GM21423 (cell line): Measurements from ENCODE around the gene ARPC5.
"Not testable (repeated sequence)": the region's sequence is repeated elsewhere in the genome, so short reads cannot be mapped to it uniquely, and the experiment has no call there.

ENCODE experiments used
- ATAC-seq: cut with Tn5 transposase; IDR thresholded peaks from one replicate; pipeline ENCODE4 v1.9.1; 2021; ENCODE audit warnings: mild to moderate bottlenecking, moderate library complexity; ENCODE audit not compliant: unreplicated experiment

The ARPC5 gene

GRCh38 chr1:183612975-183613374 lies 22.6 kb downstream of the ARPC5 start:
- ATAC-seq, result not testable (repeated sequence)

GRCh38 chr1:183612407-183612806 lies 23.2 kb downstream of the ARPC5 start:
- no peak for ATAC-seq

DNA sequence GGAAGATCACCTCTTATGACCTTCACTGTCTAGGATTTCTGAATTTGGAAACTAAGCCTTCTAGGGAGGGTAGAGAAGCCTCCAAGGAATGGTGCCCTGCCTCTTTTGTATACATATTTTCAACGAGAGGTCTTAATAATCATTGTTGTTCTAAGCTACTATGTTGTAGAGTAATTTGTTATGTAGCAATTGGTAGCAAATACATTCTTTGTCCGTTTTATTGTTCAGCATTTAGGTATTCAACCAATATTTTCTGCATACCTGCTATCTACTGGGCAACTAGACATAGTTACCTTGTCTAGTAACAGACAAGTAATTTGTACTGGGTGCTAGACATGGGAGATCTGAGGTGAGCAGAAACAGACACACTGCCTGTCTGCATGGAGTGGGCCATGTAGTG lies 24.6 kb downstream of the ARPC5 start:
- no peak for ATAC-seq

- ATAC-seq, result no peak
Measured at GRCh38 chr1:183609759-183610452, 25.7 kb downstream of the ARPC5 start.

- no peak for ATAC-seq
Measured at GRCh38 chr1:183609313-183609712, 26.3 kb downstream of the ARPC5 start.

GRCh38 chr1:183607322-183607980 lies 28.1 kb downstream of the ARPC5 start:
- peak; percentile 36 for ATAC-seq

DNA sequence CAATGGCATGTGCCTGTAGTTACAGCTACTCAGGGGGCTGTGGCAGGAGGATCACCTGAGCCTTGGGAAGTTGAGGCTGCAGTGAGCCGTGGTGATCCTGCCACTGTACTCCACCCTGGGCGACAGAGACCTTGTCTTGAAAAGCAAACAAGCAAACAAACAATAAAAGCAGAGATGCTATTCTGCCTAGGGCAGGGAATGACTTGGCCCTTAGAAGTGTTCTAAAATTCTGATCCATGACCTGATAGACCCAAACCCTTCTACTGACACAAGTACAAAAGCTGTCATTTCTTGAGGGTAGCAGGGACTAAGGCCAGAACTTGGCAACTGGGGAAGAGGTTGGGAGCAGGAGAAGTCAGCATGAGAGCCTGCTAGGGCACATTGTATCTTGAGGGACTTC lies 29.7 kb downstream of the ARPC5 start:
- ATAC-seq, result no peak

DNA sequence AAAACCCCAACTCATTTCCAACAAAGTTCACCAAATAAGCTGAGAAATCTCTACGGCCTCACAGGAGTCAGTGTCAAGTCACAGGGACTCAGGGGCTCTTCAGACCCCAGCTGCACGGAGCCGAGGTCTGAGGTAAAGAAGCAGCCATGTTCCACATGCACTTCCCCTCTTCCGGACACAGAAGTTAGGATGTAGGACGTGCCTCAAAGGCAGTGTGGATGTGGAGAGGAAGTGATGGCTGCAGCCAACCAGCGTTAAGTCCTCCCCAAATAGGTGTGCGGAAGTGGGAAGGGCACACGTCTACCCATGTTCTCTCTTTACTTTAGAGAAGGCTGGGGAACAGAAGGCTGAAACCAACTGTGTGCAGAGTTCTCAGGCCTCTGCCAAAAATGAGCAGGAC lies 30.8 kb downstream of the ARPC5 start:
- peak; percentile 20 for ATAC-seq

GRCh38 chr1:183604038-183604808 lies 31.4 kb downstream of the ARPC5 start:
- ATAC-seq, result peak; percentile 39

- ATAC-seq, result no peak
Measured at GRCh38 chr1:183602510-183602909, 33.1 kb downstream of the ARPC5 start.

- no peak for ATAC-seq
Measured at GRCh38 chr1:183600634-183601033, 34.9 kb downstream of the ARPC5 start.

DNA sequence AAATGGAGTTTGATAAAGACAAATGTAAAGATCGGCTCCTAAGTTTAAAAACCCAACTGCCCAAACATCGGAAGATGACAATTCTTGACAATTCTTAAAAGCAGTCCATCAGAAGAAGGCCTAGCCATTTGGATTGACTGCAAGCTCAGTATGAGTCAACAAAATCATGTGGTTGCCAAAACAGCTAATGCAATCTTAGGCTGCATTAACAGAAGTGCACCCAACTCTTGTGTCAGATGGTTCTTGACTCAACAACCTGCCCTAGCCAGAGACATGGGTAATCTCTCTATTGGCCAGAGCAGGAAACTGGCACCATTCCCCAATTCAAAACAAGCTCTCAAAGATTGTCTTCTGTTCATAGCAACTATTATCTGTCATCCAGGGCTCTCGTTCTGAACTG lies 35.4 kb downstream of the ARPC5 start:
- no peak for ATAC-seq

- peak; percentile 70 for ATAC-seq
Measured at GRCh38 chr1:183598386-183598785, 37.2 kb downstream of the ARPC5 start.

DNA sequence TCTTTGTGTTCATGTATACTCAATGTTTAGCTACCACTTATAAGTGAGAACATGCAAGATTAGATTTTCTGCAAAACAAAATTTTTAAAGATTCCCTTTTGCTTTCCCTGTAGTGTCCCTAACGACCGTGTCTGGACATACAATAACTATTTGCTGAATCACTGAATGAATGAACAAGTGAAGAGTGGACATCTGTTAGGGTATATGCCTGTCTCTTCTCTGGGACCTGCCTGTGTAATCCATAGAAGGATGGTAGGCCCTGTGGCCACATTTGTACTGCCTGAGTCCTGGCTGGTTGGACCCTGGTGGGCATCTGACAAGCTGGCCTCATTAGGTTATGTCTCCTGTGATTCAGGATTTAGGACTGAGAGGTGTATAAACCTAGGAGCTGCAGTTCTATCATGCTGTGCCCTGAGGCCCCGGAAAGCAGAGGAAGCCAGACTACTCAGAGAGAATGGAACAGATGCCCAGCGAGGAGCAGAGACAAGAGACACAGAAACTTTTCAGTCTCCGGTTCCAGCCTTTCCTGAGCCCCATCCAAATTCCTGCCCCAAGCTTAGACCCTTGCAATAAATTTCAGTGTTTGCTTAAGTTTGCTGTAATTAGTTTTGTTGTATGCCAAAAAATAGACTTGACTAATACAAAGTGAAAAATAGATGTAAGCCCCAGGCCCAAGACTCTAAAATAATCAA lies 37.8 kb downstream of the ARPC5 start:
- no peak for ATAC-seq

DNA sequence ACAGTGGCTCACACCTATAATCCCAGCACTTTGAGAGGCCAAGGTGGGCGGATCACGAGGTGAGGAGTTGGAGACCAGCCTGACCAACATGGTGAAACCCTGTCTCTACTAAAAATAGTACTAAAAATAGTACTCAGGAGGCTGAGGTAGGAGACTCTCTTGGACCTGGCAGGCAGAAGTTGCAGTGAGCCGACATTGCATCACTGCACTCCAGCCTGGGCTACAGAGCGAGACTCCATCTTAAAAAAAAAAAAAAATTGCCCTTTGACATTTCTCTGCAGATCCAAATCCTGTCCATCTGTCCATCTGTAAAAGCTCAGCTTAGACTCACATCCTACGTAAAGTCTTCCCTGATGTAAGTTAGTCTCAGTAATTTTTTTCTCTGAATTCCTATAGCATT lies 39.1 kb downstream of the ARPC5 start:
- no peak for ATAC-seq

GRCh38 chr1:183595537-183595936 lies 40.0 kb downstream of the ARPC5 start:
- no peak for ATAC-seq

DNA sequence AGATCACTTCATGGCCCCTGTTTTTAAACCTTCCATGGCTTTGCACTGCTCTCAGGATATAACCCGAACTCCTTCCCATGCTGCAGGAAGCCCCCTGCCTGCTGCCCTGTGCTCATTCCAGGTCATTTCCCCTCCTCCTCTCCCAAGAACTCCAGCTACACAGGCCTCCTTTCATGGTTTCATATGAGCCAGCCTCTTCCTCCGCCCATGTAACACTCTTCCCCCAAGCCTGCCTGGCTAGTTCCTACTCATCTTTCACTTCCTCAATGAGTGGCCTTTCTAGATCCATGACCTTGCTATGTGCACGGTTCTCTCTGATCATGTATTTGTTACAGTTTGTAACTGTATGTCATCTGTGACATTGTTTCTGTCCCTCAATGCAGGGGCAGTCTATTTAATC lies 42.2 kb downstream of the ARPC5 start:
- ATAC-seq, result peak; percentile 50

GRCh38 chr1:183592733-183593132 lies 42.9 kb downstream of the ARPC5 start:
- no peak for ATAC-seq

DNA sequence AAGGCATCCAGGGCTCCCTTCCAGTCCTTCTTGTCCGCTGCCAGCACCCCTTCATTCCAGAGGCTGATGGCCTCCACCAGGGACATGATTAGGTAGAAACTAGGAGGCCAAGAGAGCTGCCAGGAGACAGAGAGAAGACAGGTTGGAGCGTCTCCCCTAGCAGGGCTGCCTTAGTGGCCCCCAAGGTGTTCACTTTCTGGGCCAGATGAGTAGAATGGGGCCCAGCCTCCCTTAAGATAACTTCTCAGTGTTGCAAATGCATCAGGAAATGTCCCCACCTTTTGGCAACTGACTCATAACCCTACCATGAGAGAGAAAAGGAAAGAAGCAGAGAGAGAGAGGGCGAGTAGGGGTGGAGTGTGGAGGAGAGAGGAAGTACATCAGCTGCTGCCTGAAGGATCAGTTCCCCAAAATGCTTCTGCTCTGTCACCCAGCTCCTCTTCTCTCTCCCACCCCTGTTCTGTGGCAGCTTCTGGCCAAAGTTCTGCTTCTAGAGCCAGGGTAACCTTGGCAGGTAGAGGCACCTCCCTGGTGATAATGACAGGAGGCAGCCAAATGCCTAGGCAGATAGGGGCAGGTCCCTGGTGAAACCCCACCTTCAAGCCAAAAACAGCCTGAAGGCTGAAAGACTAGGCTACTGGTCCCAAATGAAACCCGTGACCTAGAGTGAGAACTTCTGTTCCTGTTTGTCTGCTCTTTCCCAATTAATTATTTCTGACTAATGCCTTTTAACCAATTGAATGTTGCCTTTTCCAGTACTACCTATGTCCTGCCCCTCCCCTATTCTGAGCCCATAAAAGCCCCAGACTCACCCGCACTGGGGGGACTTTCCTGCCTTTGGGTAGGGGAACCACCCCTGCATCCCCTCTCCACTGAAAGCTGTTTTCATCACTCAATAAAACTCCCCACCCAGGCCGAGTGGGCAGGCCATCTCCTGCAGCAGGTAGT lies 45.1 kb downstream of the ARPC5 start, which contains the start of gene NCF2:
Gene NCF2 (minus strand): TSS at position 216 of the 948 bp plus-strand sequence. CDS start 130 bp downstream, at position 86.
- ATAC-seq, result peak; percentile 72

GRCh38 chr1:183589874-183590243 lies 45.7 kb downstream of the ARPC5 start:
- no peak for ATAC-seq
